Transverse colon (tissue), 4 donors: Measurements from ENCODE around the gene AMBP.

Experiments used
- POLR2A ChIP-seq: fragments of 450-650 bp; IDR thresholded peaks from one replicate; pipeline ENCODE4 v1.6.1; 2016; ENCODE audit warnings: antibody characterized with exemption, mild to moderate bottlenecking, moderate library complexity
- POLR2AphosphoS5 ChIP-seq, 3 donors: sonication (generic); formaldehyde crosslinking; IDR thresholded peaks; one replicate each; pipeline ENCODE4 v1.6.1; 2016; ENCODE audit warnings: antibody characterized with exemption in 3 of 3
- TF ChIP-seq, protein P1 (sequence below), 5 experiments: fragments of 200-600 bp in 3 of 5; fragments of 450-650 bp in 2 of 5; sonication (generic) in 3 of 5; IDR thresholded peaks; 1 replicate in 2 of 5; 2 replicates in 3 of 5; pipeline ENCODE4 v1.5.1; 2016 to 2017; ENCODE audit warnings: antibody characterized with exemption in 5 of 5, inconsistent platforms in 3 of 5, mild to moderate bottlenecking in 2 of 5, moderate library complexity in 1 of 5

DNA sequence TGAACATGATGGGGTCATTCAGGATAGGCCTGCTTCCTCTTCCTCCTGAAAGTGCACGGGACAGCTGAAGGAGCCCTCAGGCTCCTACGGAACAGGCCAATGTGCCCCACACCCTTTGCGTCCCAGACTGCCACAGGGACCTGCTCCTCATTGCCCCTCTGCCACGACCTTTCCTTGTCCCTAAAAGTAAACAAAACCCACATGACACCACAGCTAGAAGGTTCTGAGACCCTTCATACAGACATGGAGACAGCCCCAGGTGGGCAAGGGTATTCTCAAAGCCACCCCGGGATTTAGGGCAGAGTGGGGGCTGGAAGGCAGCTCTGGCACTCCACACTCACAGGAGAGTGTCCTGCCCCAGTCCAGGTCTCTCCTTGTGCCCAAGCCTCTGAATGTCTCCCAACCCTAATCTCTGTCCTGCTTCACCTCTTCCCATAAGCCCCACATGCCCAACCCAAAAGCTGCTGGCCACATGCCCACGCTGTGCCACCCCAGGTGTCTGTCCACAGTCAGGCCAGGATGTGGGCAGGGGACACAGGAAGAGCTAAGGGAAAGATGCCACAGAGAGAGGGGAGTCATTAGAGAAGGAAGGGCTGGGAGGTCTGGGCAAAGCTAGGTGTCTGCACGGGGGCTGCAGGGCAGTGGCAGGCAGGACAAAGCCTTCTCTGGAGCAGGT, 800 bp downstream of the AMBP start:
- no peak for TF ChIP-seq POLR2A
- TF ChIP-seq POLR2AphosphoS5 (IDR thresholded peaks at IDR 0.05) = no peak
- TF ChIP-seq, protein P1, sequence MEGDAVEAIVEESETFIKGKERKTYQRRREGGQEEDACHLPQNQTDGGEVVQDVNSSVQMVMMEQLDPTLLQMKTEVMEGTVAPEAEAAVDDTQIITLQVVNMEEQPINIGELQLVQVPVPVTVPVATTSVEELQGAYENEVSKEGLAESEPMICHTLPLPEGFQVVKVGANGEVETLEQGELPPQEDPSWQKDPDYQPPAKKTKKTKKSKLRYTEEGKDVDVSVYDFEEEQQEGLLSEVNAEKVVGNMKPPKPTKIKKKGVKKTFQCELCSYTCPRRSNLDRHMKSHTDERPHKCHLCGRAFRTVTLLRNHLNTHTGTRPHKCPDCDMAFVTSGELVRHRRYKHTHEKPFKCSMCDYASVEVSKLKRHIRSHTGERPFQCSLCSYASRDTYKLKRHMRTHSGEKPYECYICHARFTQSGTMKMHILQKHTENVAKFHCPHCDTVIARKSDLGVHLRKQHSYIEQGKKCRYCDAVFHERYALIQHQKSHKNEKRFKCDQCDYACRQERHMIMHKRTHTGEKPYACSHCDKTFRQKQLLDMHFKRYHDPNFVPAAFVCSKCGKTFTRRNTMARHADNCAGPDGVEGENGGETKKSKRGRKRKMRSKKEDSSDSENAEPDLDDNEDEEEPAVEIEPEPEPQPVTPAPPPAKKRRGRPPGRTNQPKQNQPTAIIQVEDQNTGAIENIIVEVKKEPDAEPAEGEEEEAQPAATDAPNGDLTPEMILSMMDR (IDR thresholded peaks at IDR 0.05) = no peak
